Jurkat, Clone E6-1 (cell line): ENCODE data around the gene TGFB3. TPM values are rescaled to one million over a fixed set of nuclear protein-coding genes. Genes with fewer than 3 reads are reported as not detected.
A peak's percentile ranks its signal among the peaks of the same experiment; 100 is the strongest.
"Not testable (repeated sequence)": the region's sequence is repeated elsewhere in the genome, so short reads cannot be mapped to it uniquely, and the experiment has no call there.

ENCODE experiments used
- DNase-seq: peaks from one replicate; pipeline ENCODE4 v3.0.0-alpha.2; 2011; ENCODE audit warnings: low read depth, low spot score
- H3K4me3 ChIP-seq: 2 replicates; pipeline ENCODE4 v1.5.1; 2011; ENCODE audit warnings: mild to moderate bottlenecking, low read length, control low read depth, moderate library complexity
- polyA plus RNA-seq: library from polyadenylated mRNA; unstranded; fragments of >200 nt; gene quantifications from one replicate; pipeline ENCODE4 v1.2.1, GENCODE V29; 2012; ENCODE audit warnings: missing spikeins; ENCODE audit not compliant: insufficient read length, insufficient read depth

Gene TGFB3
- 3.5 TPM for polyA plus RNA-seq

- DNase-seq: no peak
- H3K4me3 ChIP-seq: peak within 1 kb of the TSS; percentile 58
Measured at GRCh38 chr14:75981426-75982265, at the start of gene TGFB3. Gene TGFB3 (minus strand): TSS chr14:75981995. CDS start chr14:75980893, 1,102 bp downstream.

GRCh38 chr14:76024211-76024907 is 42.6 kb upstream of the TGFB3 start:
- H3K4me3 ChIP-seq: no peak overlapping the region
- DNase-seq: no peak

DNA sequence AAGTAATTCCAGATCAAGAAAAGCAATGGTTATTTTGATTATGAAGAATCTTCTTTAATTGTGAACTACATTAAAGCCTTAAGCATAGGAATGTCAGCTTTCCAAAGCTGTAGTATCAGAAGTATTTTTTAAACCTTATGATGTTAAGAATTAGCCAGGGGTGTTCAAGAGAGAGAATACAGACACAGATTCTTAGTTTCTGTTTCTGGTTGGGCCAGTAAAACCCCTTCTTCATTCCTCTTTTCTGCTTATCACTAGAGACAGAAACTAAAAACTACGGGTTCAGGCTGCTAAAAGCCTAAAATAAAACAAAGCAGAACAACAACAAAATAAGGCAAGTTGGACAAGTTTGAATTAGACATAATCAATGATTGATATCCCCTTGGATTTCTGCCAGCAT is 42.0 kb upstream of the TGFB3 start:
- DNase-seq: no peak
- H3K4me3 ChIP-seq: no peak overlapping the region

- no peak for DNase-seq
- H3K4me3 ChIP-seq: no peak overlapping the region
Measured at GRCh38 chr14:76022991-76023390, 41.2 kb upstream of the TGFB3 start.

- no peak for DNase-seq
- no peak overlapping the region for H3K4me3 ChIP-seq
Measured at GRCh38 chr14:76019676-76020075, 37.9 kb upstream of the TGFB3 start.

DNA sequence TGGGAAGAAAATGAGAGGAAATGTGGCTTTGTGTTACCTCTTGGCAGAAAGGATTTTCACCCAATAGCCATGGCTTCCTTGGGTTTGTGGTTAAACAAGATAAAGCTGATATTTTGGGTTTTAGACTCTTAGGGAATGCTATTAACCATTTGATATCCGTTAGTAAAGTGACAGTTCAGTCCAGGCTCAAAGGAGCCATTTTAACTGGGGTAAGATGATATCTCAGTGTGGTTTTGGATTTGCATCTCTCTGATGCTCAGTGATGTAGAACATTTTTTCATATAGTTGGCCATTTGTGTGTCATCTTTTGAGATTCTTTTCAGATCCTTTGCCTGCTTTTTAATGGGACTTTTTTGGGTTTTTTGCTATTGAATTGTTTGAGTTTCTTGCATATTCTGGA is 33.9 kb upstream of the TGFB3 start:
- H3K4me3 ChIP-seq: no peak overlapping the region
- peak; percentile 9 for DNase-seq

GRCh38 chr14:76015191-76015590 is 33.4 kb upstream of the TGFB3 start:
- DNase-seq: no peak
- no peak overlapping the region for H3K4me3 ChIP-seq

- no peak overlapping the region for H3K4me3 ChIP-seq
- no peak for DNase-seq
Measured at GRCh38 chr14:76012354-76012753, 30.6 kb upstream of the TGFB3 start.

- no peak overlapping the region for H3K4me3 ChIP-seq
- no peak for DNase-seq
Measured at GRCh38 chr14:76011930-76012329, 30.1 kb upstream of the TGFB3 start.

GRCh38 chr14:76009627-76010026 is 27.8 kb upstream of the TGFB3 start:
- not testable (repeated sequence) for H3K4me3 ChIP-seq, DNase-seq

DNA sequence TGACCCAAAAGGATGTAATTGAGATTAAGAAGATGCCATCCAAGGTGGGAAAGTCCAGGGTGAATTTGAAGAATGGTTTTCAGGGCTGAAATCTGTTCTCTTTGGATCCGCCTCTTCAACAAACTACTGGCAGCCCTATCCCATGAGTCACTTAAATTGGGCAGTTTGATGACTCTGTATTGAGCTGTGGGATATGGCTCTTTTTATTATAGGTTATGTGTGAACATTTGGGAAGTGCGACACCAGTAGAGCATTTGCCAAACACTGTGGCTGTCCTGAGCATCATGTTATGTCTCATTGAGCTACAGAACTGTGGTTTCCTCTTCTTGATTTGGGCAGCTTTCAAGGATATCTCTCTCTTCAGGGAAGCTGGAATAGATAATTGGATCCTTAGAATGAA is 26.1 kb upstream of the TGFB3 start:
- no peak for DNase-seq
- H3K4me3 ChIP-seq: no peak overlapping the region

GRCh38 chr14:76007379-76007778 is 25.6 kb upstream of the TGFB3 start:
- no peak for DNase-seq
- no peak overlapping the region for H3K4me3 ChIP-seq

DNA sequence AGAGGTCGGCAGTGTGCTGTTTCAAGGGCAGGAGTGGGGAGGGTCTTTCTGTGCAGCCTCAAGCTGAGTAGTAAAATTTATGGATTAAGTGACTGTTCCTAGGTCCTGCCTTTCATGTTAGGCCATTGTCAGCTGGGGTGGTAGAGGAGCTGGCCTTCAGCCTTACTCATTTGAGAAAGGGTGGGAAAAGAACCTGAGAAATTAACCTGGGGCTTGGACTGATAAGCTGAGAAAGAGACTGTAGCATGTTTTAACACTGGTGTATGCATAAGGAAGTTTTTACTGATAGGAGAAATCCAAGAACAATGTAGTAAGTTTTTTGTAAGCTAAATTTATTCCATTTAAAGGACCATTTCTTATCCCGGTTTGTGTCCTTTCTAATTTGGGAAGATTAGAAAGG is 24.5 kb upstream of the TGFB3 start:
- no peak overlapping the region for H3K4me3 ChIP-seq
- DNase-seq: no peak

DNA sequence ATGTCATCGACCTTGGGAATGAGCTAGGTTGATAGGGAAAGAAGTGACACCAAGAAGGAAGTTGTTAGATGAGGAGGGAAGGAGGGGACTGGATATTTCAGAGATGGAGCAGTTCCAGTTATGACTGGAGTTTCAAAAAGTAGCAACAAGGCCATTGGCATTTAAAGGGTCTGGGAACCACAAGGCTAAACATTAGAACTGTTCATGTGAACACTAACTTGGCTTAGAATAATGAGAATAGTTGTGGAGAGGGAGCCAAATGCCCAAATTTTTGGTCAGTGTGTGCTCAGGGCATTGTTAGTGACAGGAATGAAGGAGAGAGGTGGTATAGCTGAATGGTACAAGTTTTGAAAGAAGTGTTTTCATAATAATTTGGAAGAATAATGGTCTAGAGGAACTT is 20.6 kb upstream of the TGFB3 start:
- H3K4me3 ChIP-seq: no peak overlapping the region
- no peak for DNase-seq

- H3K4me3 ChIP-seq: no peak overlapping the region
- DNase-seq: no peak
Measured at GRCh38 chr14:75999511-76000190, 17.9 kb upstream of the TGFB3 start.

DNA sequence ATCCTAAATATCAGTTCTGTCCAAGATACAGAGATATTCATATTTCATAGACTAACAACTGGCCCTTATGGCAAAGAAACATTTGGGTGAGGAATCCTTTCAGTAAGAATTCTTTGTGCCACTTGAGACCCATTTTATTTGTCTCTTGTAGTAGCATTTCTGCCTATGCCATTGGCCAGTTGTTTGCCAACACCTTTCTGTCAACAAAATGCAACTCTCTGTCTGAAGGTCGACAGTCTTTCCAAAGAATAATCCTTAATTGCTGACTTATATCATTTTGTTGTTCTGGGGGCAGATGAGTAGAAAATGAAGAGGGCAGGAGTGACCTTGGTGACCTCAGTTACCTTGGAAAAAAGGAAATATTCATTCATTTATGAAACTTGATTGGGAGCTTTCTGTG is 14.7 kb upstream of the TGFB3 start:
- no peak for DNase-seq
- H3K4me3 ChIP-seq: no peak overlapping the region

DNA sequence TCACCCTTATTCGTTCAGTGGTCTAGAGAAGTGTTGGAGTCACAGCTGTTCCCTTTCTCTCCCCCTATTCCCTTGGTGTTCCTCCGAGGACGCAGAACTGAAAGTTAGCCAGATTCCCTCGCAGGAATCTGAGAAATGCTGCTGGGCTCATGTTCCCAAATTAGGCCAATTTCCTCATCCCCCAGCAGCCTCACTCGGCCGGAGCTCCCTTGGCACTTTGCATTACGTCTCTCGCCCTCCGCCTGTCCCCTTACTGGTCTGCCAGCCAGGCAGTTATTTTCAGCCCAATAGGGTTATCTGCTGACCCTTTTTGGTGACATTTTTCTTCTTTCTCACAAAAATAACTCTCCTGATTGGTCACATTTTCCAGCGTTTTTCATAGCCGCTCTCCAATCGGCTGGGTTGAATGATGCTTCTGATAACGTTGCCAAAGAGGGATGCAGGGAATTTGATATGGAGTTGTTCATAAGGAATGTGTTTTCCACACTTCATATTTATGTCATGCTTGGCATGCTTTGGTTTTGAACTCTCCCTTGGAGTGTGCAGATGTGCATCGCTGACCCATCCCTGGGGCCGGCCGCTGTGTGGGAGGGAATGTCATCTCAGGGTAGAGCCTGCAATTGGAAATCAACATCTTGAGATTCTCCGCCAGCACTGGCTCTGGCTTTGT is 13.7 kb upstream of the TGFB3 start:
- DNase-seq: no peak
- H3K4me3 ChIP-seq: no peak overlapping the region

- H3K4me3 ChIP-seq: no peak overlapping the region
- no peak for DNase-seq
Measured at GRCh38 chr14:75993567-75994041, 11.8 kb upstream of the TGFB3 start.

DNA sequence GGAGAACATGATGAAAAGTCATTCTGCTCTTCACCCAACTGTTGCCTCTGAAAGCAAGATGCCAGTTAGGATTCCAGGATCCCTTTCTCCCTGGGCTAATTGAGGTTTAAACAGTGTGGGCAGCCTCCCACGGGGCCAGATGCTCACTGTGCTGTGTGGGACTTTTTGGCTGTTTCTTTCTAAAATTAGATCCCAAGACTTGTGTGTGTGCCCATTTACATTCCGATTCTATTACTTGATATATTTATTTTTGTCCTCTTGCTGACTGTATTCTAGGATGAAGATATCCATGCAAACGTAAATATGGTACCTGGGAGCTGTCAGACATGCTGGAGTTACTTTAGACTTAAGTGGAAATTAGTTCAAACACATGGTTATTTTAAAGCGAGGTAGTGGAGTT is 10.0 kb upstream of the TGFB3 start:
- H3K4me3 ChIP-seq: no peak overlapping the region
- DNase-seq: no peak
